ENCODE data around the gene TEX36.
"Not testable (repeated sequence)": the region's sequence is repeated elsewhere in the genome, so short reads cannot be mapped to it uniquely, and the experiment has no call there.

The TEX36 gene

DNA sequence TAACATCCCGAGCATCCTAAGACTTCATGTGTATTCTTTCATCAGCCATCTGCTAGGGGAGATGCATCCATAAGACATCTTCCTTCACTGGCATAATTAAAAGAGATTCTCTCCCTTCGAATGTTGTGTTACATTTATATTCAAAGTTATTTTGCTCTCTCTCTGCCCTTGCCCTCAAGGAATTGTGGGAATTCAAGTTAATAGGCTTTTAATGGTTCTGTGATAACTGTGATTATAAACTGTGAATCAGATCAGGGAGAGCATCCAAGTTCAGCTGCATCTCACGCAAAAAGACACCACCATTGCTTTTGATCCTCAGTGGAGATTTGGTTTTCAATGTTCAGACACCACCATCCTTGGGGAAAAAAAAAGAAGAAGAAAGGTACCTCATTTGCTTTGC is 9.2 kb upstream of the TEX36 start:
- DNase-seq (ENCODE audit: low spot score), result no peak

DNA sequence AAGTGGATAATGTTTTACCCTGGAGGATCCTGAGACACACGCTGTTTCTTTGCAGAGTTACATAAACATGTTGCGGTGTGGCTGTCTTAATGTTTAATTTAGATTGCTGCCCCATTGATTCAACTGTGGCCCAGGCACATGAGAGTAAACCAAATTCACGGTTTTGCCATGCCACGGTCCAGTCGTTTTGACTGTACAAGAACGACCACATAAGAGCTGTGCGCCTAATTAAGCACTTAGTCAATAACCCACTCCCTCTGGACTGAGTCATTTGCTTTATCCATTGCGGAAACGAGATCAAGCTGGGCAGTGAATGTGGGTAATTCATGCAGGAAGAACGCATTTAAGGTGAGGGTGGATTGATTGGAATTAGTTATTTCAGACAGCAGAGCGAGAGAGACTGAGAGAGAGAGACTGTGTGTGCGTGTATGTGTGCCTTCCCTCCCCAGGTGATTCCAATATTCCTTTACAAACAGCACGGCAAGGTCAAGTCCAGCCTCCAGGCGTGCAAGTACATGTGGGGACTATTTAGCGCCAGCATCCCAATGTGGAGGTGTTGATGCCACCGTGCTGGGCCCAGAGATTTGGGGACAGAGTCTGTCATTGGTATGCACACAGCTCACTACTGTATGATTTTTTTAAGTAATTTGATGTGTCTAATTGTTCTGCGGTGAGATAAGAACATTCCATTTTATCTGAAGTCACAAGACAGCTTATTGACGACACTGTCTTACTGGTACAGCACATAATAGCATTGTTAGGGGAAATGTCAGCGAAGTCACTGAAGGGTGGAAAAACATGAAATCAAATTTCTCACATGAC is 8.4 kb upstream of the TEX36 start:
- peak; percentile 90 for DNase-seq (ENCODE audit: low spot score)

DNA sequence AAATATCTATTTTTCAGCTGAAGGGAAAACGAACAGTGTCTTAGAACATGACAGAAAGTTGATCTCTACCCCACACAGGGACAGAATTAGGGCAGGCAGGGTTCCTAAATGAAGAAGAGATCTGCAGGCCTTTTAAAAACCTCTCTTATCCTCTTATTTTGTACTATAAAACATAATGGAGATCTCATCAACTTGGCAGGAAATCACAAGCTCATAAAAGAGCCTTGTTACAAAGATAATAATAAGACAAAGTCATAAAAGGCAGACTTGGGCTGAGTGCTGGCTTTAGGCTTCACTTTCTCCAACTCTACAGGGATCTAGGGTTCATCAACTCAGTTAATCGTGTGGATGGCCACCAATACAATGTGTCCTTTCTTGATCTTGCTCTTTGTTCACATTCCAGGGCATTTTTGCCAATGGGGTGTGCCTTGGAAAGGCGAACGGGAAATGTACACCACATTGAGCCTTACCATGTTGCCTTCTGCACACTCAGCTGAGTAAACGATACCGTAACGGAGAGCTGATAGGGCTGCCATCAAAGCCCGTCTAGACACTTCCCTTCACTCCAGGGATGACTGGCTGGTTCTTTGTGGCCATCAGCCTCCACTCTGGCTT is 7.1 kb upstream of the TEX36 start:
- DNase-seq (ENCODE audit: low spot score), result no peak

DNA sequence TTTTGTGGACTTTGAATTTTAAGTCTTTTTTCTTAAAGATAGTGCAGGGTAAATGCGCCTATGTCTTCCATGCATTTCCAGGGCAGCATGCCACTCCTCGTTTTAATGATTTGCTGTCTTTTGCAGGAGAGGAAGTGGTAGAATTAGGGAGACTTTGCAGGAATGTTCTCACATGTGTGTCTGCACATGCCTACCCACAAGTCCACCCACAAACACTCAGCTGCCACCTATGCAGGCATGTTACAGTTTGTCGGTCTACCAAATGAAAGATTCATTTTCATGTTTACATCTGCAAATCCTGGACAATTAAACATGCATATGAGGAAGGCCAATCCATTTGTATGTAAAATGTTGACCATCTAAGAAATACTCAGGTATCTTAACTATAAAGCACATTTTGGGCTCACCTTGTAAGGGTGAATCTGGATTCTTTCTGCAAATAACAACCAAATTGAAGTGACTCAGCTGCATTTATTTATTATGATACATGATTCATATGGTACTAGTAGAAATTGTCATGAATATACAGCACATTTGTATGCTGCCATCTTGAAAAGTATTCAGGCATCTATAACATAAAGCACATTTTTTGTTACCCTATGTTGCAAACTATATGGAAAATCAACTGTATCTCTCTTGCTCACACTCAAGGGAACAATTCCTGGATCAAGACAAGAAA is 4.7 kb upstream of the TEX36 start:
- no peak for DNase-seq (ENCODE audit: low spot score)

DNA sequence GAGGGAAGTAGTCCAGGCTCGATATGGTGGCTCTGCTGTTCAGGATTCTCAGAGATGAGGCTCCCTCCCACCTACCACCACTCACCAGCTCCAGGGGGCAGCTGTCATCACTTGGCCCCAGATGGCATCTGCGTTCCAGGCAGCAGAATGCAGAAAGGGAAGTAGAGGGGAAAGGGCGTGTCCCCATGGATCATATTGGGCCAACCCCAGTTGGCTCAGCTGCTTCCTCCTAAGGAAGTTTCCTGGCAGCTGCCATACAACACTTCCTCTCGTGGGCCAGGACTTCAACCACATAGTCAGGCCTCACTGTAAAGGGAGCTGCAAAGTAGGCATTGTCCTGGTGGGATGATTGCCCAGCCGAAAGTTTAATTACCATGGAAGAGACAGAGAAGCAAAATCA is 1.6 kb upstream of the TEX36 start:
- no peak for DNase-seq (ENCODE audit: low spot score)

DNA sequence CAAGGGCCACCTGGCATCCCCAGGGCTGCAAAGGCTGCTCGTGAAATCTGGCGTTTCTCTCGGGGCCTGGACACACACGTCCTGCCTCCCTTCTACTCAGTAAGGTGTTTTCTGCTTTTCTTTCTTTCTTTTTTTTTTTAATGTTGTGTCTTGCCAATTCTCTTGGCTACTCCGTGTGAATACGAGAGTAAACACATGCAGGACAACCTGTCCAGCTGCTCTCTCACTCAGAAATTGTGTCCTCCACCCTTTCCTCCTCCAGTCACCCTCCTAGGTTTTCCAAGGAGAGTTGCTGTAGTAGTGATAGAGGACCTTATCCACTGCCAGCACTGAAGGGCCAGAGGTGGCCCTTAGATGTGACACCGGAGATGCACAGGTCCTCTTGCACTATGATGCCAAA is 858 bp upstream of the TEX36 start:
- DNase-seq (ENCODE audit: low spot score), result no peak

DNA sequence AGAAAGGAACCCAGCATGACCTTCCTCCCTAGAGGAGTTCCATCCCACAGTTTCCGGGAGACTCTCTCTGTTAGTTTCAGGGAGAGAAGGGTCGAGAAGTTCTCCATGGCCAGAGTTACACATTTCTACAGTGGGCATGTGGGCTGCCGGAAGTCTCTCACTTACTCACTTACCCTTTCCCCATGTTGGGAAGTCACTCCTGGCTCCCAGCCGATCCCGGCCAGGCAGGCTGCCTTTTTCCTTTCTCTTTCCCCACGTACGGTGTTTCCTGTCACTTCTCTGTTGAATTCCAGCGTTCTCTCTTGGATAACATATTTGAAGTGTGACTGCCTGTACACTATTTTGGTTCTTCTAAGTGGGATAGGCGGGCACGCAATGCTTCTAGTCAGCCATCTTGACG is 3.5 kb downstream of the TEX36 start:
- DNase-seq (ENCODE audit: low spot score), result no peak

DNA sequence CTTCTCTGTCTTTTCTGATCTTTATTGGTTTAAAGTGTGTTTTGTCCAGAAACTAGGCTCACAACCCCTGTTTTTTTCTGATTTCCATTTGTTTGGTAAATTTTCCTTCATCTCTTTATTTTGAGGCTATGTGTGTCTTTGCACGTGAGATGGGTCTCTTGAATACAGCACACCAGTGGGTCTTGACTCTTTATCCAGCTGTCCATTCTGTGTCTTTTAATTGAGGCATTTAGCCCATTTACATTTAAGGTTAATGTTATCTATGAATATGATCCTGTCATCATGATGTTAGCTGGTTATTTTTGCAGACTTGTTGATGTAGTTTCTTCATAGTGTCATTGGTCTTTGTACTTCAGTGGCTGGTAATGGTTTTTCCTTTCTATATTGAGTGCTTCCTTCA is 10.1 kb downstream of the TEX36 start:
- DNase-seq (ENCODE audit: low spot score), result no peak

DNA sequence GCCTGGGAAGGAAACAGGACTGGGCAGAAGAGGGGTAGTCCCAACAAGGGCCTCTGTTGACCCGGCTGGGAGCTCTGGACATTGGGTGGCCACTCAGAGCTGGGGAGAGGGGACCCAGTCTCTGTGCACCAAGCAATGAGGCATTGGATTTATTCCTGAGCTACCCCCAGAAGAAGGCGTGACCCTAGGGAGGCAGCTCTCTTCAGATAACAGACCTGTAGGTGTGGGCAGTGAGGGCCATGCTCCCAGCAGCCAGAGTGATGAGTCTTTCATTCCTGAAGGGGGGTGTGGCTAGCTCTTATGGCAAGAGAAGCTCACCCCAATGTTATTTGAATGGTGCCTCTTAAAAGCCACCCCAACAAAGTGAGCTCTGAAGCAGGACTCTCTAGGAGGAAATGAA is 20.4 kb downstream of the TEX36 start:
- peak; percentile 71 for DNase-seq (ENCODE audit: low spot score)

DNA sequence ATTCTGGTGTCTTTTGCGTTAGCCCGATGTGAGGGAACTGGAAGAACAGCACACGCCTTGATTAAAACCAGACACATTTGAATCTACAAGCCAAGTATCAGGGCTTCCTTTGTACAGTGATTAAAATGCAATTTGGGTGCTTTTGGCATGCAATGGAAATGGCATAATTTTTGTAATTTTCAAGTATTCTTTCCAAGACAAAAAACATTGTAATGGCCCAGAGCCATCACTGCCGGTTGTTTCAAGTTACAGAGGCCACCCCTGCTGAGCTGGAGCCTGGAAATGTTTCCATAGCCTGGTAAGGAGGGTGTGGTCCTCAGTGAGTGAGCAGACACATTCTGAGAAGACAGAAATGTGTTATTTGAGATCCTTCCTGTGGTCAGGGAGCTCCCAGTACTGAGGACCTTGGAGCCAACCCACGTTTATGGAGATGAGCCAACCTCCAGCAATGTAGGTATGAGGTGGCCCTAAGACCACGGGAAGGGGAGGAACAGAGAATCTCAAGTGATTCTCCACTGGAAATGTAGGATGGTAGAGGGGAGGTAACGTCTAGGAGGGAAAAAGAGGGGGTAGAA is 20.9 kb downstream of the TEX36 start:
- DNase-seq (ENCODE audit: low spot score), result peak; percentile 71

DNA sequence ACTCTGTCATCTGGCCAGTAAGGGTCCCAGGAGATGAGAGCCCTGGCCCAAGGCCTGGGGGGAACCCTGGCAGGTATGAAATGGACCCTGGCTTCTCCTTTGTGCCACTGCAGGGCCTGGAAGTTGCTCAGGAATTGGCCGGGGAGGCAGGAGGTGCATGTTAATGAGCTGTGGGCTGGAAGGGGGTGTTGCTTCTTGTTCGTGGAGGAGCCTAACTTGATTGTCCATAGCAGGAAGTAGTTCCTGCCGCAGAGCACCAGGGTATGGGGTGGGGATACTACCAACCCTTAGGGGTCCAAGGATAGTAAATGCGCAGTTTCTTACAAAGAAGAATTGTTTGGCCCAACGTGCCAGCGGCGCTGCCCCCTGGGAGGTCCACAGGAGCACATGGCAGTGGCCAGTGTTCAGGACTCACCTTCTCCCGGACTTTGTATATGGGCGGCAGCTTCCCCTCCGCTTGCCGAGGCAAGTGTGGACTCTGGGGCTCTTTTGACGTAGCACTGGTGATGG is 21.5 kb downstream of the TEX36 start:
- no peak for DNase-seq (ENCODE audit: low spot score)

DNA sequence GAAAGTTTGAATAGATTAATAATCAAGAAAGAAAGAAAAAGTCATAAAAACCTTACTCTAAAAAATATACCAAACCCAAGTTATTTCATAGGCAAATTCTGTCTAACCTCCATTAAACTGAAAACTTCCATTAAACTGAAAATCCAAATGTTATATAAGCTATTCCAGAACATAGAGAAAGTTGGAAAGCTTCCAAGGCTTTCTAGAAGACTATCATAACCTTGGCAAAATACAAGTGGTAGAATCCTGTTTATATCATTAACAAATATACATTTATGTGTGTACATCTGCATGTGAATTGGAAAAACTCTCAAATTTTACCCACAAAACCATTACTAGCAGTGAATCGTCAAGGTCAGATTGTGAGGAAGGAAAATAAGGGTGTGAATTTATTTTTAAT is 23.9 kb downstream of the TEX36 start:
- DNase-seq (ENCODE audit: low spot score), result no peak

DNA sequence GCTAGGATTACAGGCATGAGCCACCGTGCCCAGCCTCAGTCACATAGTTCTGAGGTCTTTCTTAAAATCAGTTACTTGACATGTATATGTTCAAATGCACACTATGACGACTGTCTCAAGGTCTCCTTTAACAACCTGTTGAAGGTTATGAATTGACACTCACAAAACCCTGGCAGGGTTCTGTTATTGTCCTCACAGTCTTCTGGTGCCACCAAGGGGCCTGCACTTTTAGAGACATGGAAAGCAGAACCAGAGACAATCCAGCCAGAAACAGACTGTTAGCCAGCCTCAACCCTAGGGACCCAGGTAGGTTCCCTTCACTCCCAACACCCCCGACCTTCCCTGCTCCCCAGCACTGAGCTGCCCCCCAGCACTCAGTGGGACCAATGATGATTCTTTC is 26.4 kb downstream of the TEX36 start:
- no peak for DNase-seq (ENCODE audit: low spot score)

DNA sequence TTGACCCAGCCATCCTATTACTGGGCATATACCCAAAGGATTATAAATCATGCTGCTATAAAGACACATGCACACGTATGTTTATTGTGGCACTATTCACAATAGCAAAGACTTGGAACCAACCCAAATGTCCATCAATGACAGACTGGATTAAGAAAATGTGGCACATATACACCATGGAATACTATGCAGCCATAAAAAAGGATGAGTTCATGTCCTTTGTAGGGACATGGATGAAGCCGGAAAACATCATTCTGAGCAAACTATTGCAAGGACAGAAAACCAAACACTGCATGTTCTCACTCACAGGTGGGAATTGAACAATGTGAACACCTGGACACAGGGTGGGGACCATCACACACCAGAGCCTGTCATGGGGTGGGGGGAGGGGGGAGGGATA is 29.9 kb downstream of the TEX36 start:
- DNase-seq (ENCODE audit: low spot score), result not testable (repeated sequence)

DNA sequence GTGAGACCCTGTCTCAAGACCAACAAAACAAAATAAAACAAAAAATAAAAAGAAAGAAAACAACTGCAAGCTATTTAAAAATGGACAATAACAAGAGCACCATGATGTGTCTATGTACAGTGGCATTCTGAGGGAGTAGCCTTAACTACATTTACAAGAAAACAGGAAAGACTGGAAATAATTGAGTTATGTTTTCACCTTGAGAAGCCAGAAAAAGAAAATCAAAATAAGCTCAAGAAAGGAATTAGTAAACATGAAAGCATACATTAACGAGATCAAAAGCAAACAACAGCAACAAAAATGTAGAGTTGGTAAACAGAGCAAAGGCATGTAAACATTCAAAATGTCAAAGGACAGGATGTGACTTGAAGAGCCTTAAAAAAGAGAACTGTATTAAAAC is 36.7 kb downstream of the TEX36 start:
- no peak for DNase-seq (ENCODE audit: low spot score)

DNA sequence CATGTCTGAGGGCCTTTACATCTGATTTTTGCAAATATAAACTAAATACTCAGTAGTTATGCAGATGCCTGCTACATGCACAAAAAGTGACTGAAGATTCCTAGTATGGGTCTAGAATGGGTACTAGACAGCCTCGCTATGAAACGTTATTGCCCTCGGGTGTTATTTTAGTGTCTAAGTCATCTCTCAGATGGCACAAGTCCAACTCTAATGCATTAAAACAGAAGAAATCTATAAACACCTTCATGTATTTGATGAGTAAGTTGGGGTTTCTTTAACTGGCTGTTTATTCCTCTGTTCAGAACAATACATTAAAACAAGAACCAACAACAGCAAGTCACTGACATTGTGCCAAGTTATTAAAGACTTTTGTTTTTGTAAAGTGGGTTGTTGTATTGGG is 41.6 kb downstream of the TEX36 start:
- DNase-seq (ENCODE audit: low spot score), result no peak

DNA sequence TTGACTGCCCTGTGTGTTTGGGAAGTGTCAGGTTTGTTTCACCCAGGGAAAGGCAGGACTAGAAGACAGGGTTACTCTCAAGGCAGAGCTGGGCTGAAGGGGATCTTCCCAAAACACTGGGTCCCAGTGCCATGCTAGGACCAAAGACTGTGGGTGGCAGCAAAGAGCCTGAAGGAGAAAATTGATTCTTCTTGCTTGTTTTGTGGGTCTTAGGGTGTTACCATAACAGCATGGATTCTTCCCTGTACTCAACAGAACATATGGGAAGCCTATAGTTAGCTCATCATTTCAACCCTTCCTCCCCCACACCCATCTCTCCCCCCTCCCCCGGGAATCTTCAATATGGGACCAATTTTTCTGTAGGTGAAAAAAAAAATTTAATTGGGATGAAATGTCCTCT is 42.3 kb downstream of the TEX36 start:
- DNase-seq (ENCODE audit: low spot score), result no peak

DNA sequence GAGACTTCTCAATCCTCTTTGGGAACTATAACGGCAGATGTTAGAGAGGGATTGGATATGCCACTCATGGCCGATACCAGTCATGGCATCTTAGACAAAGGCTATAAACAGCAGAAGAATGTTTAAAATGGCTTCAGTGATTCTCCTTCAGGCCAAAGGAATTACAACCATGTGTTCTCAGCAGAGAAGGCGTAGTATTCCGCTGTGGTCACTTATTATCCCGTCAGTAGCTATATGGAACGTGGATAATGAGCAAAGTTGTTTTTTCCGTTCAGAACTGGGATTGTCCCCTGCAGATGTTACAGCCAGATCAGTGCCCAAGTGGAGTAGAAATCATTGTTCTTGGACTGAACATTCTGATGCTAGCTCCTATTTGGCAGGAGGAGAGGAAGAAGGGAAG is 43.1 kb downstream of the TEX36 start:
- DNase-seq (ENCODE audit: low spot score), result no peak

DNA sequence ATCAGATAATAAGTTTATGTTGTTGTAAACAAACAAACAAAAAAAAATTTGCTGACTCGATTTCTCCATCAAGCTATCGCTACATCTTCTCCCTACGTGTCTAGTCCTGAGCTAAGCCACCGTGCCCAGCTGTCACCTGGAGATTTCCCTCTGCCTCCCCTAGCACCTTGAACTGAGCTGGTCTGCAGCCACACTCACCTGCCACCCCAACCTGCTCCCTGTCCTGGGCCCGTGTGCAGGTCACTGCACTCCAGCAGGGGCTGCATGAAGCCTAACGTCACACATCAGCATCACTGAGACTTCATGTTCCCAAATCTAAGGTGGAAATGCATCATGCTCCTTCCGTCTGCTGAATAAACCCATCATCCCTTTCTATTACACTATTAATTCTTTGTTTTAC is 44.4 kb downstream of the TEX36 start:
- DNase-seq (ENCODE audit: low spot score), result no peak

DNA sequence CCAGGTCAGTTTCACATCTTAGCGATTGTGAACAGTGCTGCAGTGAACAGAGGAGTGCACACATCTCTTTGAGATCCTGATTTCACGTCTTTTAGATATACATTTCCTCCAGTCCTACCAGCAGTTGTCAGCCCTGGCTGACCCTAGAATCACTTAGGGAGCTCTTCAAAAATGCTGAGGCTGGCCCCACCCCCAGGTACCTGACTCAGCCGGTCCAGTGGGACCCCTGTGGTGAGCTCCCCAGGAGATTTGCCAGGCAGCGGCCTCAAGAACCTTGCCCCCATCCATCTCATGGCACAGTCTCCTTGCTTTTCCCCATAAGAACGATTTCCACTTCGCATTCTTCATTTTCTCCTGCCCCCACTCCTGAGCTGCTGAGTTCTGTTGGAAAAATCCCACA is 45.5 kb downstream of the TEX36 start:
- no peak for DNase-seq (ENCODE audit: low spot score)

DNA sequence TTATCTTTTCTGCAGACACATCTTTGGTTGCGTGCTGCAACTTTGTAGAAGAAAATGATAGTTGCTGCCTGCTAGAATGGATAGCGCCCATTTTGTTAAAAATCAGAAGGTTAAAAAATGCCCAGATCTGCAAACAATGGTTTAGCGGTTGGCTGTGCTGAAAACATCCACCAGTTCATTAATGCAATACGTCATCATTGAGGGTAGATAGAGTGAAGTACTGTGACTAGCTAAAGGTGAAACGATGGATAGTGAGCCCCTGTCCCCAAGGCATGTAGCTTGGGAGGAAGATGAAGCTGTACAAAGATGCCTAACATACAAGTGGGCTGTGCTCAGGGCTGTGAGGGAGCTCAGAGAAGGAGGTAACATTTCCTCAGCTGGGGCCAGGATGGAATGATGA is 48.4 kb downstream of the TEX36 start:
- DNase-seq (ENCODE audit: low spot score), result no peak

DNA sequence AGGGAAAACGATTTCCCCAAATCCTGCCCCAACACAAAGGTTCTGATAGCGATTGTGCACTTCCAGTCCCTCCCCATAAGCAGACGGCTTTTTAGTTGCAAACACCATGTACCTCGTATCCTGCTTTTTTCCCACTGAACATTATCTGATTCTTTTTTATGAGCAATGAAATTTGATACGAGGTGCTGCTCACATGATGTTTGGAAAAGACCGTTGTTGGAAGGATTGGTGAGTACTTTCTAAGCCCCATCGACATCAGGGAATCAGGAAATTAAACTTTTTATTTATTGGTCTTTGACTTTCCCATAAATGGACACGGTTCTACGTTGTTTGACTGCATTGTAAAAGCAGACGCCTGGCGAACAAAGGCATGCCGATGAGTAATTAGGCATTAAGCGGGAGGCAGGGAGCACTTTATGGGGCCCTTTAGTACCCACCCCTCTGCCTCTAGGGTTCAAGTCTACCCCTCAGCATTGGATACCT is 49.4 kb downstream of the TEX36 start:
- DNase-seq (ENCODE audit: low spot score), result peak; percentile 51

DNA sequence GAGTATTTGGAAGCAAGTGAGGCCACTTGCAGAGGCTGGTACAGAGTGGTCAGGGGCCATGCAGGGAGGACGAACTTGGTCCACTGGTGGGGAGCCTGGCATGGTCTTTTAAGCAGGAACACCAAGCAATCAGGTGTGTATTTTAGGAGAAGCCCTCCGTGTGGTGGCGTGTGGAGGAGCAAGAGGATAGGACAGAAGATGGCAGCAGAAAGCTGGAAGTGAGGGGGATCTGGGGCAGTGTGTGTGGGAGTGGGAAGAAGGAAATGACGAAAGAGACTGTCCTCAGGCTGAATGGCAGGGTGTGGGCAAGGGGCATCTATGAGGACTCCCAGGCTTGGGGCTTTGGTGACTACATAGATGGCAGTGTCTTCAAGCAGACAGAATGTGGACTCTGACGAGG is 51.2 kb downstream of the TEX36 start:
- DNase-seq (ENCODE audit: low spot score), result no peak
